ENCODE results near the gene KRTAP2-3.

The KRTAP2-3 gene

DNA sequence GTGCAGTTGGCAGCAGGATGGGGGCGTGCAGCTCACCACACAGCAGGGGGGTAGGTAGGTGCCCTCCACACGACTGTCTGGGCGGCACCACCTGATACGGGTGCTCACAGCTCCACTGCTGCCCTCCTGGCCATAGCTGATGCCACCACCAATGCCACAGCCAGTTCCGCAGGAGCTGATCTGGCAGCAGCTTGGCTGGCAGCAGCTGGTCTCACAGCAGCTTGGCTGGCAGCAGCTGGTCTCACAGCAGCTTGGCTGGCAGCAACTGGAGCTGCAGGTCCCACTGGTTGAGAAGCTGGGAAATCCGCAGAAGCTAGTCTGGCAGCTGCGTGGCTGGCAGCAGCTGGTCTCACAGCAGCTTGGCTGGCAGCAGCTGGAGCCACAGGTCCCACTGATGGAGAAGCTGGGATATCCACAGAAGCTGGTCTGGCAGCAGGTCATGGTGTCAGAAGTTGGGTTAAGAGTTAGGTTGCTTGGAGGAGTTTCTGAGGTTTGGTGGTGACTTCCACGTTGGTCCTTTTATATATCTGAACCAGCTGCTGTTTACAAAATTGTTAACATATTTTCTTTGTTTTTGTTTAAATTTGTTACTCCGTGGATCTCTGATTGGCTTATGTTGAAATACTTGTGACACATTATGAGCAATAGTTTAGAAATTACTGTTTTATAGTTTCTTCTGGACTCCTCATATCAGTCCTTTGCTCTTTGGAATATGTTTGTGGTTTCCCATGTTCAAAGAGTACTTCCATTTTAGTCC is 33.0 kb downstream of the KRTAP2-3 start, which contains the start of gene KRTAP1-5:
KRTAP1-5 (minus strand) TSS at position 494 of the 757 bp plus-strand sequence; CDS start at position 441, 53 bp downstream.
- DNase-seq = no peak

DNA sequence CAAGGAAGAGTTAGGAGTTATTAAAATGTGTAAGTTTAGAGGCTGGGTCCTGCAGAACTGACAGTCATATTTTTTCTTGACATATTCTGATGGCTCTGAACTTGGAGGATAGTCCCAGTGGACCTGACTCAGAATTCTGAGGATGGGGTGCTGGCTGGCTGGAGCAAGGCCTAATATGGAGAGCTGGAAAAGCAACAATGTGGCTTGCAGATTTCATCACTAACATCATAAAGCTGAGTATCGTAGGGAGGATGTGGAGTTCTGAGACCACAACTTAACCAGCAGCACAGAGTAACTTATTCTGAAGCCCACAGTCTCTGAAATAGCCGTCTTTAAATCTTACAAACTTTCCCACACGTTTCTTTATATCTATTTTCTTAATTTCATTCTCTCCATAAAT is 35.2 kb downstream of the KRTAP2-3 start:
- no peak for DNase-seq

DNA sequence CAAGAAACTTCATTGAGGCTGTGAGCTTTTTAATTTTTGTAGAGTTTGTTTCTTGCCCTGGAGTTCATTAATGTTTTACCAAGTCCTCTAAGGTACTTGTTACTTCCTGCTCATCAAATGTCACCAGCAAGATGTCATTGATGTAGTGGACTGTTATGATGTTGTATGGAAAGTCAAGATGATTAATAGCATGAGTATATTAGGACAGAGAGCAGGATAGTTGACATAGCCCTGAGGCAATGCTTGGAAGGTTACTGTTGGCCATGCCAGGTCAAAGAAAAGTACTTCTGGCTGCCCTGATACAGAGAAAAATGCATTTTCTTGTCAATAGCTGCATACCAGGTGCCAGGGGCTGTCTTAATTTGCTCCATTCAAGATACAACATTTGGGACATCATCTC is 39.6 kb downstream of the KRTAP2-3 start:
- DNase-seq = no peak

DNA sequence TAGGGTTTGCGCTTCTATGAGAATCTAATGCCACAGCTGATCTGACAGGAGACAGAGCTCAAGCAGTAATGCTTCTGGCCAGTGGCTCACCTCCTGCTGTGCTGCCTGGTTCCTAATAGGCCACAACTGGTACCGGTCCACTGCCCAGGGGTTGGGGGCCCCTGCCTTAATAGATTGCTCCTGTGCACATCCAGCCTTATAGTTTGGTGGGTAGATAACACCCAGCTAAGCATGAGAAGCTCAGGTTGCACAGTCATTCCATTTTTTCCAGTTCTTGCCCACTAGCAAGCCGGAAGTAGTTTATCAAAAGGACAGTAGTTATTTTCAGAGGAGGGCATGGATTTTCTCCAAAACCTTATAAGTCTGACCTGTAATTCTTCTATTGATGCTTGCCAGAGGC is 40.5 kb downstream of the KRTAP2-3 start:
- DNase-seq = no peak

DNA sequence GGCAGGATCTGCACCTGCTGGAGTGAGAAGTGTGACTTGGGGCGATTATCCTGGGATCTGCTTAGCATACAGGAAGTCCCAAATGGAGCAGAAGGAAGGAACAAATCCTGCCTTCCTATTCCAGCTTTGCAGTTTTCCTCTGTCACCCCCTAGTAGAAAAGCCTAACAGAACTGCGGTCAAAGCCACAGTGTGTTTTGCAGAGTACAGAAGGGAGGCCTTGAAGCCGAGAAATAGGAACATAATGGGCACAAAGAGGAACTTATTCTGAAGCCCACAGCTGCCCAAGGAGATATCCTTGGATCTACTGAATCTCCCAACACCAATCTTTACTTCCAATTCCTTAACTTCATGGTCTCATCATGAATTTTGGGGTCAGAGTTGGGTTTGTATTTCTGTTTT is 41.4 kb downstream of the KRTAP2-3 start:
- no peak for DNase-seq

DNA sequence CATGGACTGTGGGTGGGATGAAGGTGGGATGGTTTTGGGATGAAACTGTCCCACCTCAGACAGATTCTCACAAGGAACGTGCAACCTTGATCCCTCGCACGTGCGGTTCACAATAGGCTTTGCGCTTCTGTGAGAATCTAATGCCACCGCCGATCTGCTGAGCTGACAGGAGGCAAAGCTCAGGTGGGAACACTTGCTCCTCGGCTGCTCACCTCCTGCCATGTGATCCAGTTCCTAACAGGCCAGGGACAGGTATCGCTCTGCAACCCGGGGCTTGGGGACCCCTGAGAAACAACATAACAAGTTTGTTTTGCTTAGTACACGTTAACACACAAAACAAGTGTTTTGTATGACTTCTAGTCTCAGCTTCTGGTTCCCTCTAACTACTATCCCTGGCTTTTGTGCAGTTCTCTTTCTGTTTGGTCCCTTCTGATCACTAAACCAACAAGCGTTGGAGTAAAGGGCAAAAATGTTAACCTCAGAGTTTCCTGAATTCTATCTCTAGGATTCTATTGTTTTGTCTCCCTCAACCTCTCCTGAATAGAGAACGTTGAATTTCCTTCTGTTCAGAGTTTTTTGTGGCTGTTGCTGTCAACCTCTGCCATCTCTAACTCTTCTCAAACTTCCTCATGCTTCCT is 43.2 kb downstream of the KRTAP2-3 start:
- no peak for DNase-seq

DNA sequence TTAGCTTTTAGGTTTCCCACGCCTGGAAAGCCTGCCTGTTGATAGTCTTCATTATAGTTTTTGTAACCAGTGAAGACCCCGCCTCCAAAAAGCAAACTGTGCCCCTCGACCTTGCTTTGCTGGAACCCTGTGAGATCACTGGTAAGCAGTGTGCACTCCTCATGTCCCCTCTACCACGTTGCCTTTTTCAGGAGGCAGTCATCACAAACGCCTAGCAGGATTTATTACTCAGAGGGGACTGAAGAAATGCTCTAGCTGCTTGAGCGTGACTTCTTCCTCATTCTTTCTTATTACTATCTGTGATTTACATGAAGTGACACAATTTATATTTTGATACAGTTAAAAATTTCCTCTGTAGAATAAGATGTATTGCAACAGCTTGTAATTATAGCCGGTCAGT is 44.5 kb downstream of the KRTAP2-3 start:
- no peak for DNase-seq

DNA sequence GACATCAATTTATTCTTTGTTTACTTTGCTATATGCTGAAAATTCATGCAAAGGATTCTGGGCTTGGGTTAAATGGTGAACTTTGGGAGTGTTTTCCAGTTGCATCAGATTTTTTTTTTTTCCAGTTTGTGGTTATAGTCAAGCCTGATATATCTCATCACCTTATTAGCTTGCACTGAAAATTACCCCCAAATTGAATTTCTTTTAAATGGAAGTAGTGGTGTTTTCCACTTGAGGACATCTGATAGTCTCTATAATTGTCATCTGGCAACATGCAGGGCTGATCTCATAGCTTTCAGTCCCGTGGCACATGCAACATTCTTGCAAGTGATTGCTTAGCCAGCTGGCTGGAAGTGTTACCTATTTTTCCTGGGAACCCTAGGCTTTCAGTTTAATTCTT is 46.3 kb downstream of the KRTAP2-3 start:
- no peak for DNase-seq

DNA sequence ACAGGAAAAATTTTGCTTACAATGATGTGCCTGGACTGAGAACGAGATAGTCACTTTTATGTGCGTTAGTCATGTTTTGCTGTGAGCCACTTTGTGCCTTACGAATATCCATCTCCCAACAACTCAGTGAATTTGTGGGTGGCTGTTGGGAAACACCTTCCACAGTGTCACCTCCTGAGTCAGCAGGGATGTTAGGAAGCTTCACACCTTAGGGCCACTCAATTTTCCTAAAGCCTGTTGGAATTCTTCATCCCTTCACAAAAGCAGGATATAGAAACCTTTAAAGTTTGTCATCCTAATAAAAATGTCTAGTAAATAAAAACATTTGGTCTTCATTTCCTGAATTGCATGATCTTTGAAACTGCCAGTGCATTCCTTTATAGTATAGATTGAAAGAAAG is 46.7 kb downstream of the KRTAP2-3 start:
- DNase-seq = no peak

DNA sequence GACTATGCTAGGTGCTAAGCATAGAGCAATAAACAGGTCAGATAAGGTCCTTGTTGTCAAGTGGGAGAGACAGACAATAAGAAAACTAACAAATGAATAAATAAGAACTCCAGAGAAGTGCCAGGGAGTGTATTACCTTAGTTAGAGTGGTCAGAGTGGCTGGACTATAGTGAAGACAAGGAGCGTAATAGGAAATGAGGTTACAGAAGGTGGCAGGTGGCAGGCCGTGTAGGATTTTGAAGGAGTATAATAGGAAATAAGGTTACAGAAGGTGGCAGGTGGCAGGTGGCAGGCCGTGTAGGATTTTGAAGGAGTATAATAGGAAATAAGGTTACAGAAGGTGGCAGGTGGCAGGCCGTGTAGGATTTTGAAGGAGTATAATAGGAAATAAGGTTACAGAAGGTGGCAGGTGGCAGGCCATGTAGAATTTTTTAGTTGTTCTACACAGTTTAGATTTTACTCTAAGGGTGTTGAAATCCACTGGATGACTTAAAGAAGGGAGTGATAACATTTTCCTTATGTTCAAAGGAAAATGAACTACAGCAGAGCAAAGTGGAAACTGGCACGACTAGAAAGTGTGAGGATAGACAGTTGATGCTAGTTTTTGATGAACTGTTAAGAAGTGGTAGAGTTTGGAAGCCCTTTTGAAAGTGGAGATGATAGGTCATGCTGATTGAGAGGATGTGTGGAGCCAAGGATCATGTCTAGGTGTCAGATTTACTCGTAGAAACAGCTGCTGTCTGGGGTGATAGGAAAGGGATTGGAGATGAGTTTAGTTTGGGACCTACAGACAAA is 47.4 kb downstream of the KRTAP2-3 start:
- no peak for DNase-seq

DNA sequence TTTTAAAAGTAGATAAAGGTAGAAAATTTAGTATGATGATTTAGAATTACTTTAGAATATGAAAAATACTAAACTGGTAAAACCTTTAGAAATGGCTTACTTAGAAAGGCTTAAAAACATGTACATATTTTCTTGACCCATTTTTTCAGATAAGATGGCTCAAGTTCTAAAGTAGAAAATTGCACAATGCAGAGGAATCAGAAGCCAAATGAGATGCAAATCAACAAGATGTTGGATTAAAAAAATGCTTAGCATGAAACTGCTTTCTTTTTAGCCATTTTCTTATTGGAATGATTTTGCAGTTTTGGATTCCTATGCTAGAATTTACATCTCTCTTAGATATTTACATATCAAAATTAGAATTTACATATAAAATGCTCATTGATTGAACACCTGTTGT is 49.5 kb downstream of the KRTAP2-3 start:
- no peak for DNase-seq

DNA sequence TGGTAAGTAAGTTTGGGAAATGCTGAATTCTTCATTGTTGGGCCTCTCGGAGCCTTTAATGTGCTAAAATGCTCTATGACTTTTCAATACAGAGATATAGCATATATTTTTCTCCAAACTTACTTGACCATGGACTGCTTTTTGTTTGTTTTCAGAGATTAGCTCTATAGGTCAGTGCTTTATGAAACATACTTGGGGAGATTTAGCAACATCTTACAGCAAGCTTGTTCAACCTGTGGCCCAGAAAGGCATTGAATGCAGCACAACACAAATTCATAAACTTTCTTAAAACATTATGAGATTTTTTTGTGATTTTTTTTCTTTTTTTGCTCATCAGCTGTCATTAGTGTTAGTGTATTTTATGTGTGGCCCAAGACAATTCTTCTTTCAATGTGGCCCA is 50.0 kb downstream of the KRTAP2-3 start:
- DNase-seq = no peak

DNA sequence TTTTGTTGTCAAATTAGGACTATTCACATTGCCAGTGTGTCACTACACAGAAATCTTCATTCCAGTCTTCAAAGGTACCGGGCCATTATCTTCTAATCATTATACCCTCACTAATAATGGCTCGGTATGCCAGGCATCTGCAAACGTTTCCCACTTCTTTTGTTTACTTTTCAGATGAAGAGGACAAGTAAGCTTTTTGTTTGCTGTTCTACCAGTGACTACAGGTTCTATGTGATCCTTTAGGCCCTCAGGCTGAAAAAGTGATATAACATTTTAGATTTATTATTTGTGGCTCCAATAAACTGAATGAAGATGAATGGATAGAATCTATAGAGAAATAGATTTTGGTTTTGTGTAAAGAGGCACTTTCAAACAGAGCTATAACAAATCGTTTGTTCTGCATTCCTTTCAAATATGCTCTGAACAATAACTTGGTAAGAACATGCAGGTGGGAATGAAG is 50.6 kb downstream of the KRTAP2-3 start:
- DNase-seq = peak; percentile 51
